GM12873 (cell line): Measurements from ENCODE around the gene TAL2.

Experiments
- TF ChIP-seq, protein P1 (sequence below): IDR thresholded peaks from 2 replicates; pipeline ENCODE4 v1.5.1; 2012; ENCODE audit warnings: low read depth, mild to moderate bottlenecking, moderate library complexity, low read length, control low read depth; ENCODE audit not compliant: insufficient read depth; ENCODE audit errors: missing control alignments

Gene TAL2

DNA sequence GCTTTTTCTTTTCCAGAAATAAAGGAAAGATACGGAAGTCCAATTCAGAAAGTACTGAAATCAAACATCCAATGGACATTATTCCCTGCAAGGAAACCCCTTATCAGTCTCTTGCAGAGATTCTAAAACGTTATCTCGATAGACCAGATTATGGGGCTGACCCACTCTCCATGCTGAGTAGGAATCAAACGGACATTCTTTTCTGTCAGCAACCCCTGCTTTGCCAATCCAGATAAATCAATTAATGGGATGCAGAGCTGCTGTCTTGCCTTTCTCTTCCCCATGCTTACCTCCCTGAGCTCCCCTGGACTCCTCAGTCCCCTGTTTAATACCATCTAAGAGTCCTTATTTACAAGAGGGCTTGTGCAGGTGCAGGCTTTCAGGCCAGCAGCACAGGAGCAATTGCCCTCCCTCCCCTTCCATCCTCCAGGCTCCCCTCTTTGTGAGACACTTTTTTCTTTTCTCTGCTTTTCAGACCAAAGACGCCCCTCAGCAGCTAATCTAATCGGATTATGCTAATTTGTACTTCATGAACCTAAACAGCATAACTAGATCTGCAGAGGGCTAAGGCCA lies 14.2 kb downstream of the TAL2 start:
- TF ChIP-seq, protein P1, sequence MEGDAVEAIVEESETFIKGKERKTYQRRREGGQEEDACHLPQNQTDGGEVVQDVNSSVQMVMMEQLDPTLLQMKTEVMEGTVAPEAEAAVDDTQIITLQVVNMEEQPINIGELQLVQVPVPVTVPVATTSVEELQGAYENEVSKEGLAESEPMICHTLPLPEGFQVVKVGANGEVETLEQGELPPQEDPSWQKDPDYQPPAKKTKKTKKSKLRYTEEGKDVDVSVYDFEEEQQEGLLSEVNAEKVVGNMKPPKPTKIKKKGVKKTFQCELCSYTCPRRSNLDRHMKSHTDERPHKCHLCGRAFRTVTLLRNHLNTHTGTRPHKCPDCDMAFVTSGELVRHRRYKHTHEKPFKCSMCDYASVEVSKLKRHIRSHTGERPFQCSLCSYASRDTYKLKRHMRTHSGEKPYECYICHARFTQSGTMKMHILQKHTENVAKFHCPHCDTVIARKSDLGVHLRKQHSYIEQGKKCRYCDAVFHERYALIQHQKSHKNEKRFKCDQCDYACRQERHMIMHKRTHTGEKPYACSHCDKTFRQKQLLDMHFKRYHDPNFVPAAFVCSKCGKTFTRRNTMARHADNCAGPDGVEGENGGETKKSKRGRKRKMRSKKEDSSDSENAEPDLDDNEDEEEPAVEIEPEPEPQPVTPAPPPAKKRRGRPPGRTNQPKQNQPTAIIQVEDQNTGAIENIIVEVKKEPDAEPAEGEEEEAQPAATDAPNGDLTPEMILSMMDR = no peak

DNA sequence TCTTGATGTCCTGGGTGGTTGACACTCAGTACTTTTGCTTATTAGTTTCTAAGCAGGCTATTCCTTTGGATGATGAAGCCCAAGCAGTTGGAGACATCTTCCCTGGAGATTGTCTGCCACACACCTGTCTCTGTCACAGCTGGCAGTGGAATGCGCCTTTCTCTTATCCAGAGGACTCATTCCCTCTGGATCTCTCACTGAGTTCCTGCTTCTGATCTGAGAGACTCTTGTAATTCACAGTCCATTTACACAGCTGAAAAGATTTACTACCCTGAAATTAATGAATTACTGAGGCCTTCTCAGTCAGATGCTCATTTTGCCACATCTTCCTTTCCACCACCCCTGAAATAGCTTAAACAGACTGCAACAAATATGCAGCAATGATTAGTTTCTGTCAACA lies 15.9 kb downstream of the TAL2 start:
- TF ChIP-seq, protein P1 = no peak

DNA sequence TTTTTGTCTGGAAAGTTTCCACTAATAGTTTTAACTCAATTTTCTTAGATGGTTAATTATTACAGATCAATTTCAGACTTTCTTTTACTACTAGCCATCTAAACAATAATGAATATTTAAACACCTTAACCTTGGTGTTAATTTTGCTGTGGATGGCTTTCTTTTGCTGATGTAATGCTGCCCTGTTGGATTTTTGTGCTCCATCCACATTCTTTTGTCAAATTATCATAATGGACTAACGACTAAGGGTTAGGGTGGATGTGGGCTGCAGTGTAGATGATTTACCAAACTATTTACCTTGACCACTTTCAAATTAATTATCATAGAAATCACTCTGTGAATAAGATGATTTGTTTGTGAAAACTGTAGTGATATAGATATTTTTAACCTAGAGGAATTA lies 16.5 kb downstream of the TAL2 start:
- TF ChIP-seq, protein P1 = no peak

DNA sequence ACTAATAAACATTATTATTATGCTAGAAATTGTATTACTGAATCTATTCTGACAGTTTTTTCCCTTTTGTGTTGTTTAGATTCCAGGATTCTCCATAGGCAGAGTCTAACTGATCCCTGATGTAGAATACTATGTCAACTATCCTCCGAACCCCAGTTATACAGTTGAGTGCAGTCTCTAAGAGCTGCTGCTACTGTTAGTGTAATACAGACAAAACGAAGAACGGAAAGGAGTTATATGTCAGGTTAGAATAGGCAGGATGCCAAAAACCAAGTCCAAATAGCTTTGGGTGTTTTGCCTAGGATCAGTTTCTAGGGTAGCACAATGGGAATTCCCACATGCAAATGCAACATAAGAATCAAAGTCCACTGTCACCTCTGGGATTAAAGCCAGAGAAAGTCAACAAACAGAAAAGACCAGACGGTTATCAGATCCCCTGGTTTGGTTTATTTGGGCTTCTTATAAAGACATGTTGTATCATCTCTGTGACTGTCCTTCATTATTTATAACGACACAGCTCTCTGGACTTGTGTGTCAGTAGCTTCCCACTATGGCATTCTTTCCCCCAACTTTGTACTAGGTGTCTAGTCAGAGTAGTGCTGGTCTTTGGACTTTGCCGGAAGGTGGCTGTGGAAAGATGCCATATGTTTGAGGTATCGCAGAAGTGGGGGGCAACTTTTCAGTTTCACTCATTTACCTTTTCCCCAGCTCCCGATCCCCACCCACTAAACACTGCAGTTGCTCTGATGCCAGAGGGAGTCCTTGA lies 17.2 kb downstream of the TAL2 start:
- TF ChIP-seq, protein P1 = no peak

DNA sequence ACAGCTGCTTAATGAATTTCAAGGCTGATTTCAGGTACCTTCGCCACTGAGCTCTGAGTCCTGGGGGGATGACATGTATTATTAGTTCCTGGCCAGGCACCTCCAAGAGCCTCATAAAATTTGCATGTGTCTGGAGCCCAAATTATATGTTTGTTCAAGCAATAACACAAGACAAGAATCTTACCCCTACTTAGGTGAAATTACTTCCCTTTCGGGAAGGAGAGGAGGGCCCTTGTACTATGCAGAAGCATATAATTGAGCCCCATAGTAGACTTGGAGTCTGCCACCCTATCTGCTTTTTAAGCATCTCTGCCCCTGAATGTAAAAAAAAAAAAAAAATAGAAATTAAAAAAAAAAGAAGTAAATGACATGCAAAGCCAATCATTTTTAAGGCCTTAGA lies 19.1 kb downstream of the TAL2 start:
- TF ChIP-seq, protein P1 = no peak

DNA sequence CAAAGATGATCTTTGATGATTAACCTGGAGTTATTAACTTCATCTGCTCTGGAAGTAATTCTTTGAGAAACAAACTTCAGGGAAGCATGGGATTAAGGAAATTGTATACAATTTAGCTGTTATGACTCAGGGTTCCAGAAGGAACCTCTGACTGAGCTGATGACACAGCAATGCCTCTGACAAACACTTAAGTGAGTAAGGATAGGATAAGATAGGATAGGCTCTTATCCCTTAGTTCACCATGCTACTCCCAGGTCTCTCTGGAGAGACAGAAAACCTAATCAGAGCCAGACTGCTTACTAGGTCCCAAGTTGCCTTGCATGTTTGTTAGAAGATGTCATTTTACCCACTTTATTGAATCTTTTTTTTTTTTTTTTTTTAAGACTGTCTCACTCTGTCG lies 19.5 kb downstream of the TAL2 start:
- TF ChIP-seq, protein P1 = no peak

DNA sequence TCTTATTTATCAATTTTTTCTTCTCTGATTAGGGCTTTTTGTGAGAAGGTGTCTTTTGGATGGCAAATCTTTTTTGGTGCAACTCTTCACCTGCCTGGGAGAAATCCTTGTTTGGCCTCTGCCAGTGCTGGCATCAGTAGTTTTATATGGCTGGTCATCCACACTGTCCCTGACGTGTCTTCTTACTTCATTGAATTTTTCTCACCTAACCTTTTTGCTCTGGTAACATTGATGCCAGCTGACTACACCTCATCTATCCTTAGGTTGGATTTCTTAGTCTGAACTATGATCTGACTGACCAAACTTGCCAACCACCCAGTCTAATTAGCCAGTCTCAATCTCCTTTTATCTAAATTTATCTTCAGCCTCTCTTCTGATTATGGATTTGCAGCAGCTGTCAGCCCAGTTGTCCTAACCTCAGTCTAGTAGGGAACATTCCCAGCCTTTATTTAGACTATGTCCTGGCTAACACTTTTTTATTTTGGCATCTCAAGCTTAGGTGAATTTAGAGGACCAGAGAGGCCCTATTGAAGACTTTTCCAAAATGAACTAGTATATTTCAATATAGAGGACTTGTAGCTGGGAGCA lies 21.5 kb downstream of the TAL2 start:
- TF ChIP-seq, protein P1 = no peak
